Testis (tissue), 3 donors: ENCODE results near the gene NUP93. TPM values are rescaled to one million over a fixed set of nuclear protein-coding genes. Genes with fewer than 3 reads are reported as not detected.

Source experiments
- DNase-seq: peaks from one replicate; pipeline ENCODE4 v3.0.0-alpha.2; 2019
- H3K27ac ChIP-seq, 2 donors: fragments of 200-600 bp; sonication (generic); one replicate each; pipeline ENCODE4 v1.5.1; 2019
- H3K27me3 ChIP-seq: fragments of 200-600 bp; sonication (generic); one replicate; pipeline ENCODE4 v1.5.1; 2019
- H3K36me3 ChIP-seq: fragments of 200-600 bp; sonication (generic); one replicate; pipeline ENCODE4 v1.5.1; 2017; ENCODE audit warnings: low read depth; ENCODE audit errors: missing control alignments
- H3K4me1 ChIP-seq: fragments of 200-600 bp; sonication (generic); one replicate; pipeline ENCODE4 v1.5.1; 2019
- H3K4me3 ChIP-seq, 2 donors: fragments of 200-600 bp; sonication (generic); one replicate each; pipeline ENCODE4 v1.5.1; 2017 to 2019
- H3K9me3 ChIP-seq: fragments of 200-600 bp; sonication (generic); one replicate; pipeline ENCODE4 v1.5.1; 2017
- POLR2A ChIP-seq: fragments of 450-650 bp; IDR thresholded peaks from one replicate; pipeline ENCODE4 v1.6.1; 2017; ENCODE audit warnings: antibody characterized with exemption, mild to moderate bottlenecking, moderate library complexity
- WGBS, 2 donors: methylation state at CpG; one replicate each; pipeline ENCODE4 v1.1.5; 2018; 5-methylcytosine and 5-hydroxymethylcytosine counted together
- intact Hi-C: fragments of 100-400 bp; cut with DNase I; formaldehyde crosslinking; loops from one replicate; pipeline ENCODE4 v1.15.1; 2023; ENCODE audit warnings: low total_unique reads
- polyA plus RNA-seq: library from polyadenylated mRNA; stranded (reverse); fragments of 350-450 nt; fragmentation: Illumina TruSeq; extraction: RNeasy Lipid Tissue Mini Kit (QIAGEN cat#74804); gene quantifications from one replicate; pipeline ENCODE4 v1.2.3, GENCODE V29; 2014; ENCODE audit warnings: low read depth, low replicate concordance; ENCODE audit not compliant: insufficient read depth
- total RNA-seq, 2 donors: library from RNA; depleted of rRNA; stranded (reverse); fragments of >200 nt; gene quantifications; one replicate each; pipeline ENCODE4 v1.2.3, GENCODE V29; 2016
- TF ChIP-seq, protein P1 (sequence below), 3 experiments: fragments of 450-650 bp in 2 of 3; fragments of 200-600 bp in 1 of 3; sonication (generic) in 1 of 3; IDR thresholded peaks; one replicate each; pipeline ENCODE4 v1.5.1; 2016 to 2019; ENCODE audit warnings: antibody characterized with exemption in 3 of 3, mild to moderate bottlenecking in 2 of 3, moderate library complexity in 1 of 3

The NUP93 gene
- total and polyA plus RNA-seq, 3 donors from 2014 or later, result 94.2 to 147 (median 102) TPM

DNA sequence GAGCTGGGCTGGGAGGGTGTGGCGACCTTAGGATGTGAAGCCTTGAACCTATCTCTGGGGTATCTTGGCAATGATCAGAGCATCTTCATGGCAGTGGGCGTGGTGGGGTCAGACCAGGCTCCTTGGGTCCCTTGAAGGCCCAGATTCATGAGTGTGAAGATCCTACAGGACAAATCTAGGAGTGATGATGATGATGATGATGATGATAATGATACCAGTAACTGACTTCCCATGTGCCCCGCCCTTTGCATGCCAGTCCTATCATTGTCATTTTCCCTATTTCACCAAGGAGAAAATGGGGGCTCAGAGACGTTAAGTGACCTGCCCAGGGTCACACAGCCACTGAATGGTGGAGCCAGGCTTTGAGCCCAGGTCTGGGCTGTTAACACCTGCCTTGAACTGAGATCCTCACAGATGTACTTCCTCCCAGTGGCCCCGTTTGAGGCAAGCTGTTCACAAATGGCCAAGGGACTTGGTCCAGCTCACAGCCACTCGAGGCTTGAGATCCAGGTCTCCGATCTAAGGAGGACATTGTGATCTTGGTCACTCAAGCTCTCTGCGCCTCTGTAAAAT is 148.4 kb downstream of the NUP93 start:
- Histone ChIP-seq H3K27ac (no peak overlapping the region), H3K4me1 (no peaks in the 10 kb centered on the region), H3K27me3 (no peaks in the 10 kb centered on the region), H3K36me3 (no peaks in the 10 kb centered on the region), H3K9me3 (no peaks in the 10 kb centered on the region), H3K4me3 (no peak overlapping the region)
- intact Hi-C loops, result no loop called here
- WGBS, 2 donors, result 90 to 91% methylated on average over 7 to 8 of the region's 8 CpGs
- TF ChIP-seq, protein P1, sequence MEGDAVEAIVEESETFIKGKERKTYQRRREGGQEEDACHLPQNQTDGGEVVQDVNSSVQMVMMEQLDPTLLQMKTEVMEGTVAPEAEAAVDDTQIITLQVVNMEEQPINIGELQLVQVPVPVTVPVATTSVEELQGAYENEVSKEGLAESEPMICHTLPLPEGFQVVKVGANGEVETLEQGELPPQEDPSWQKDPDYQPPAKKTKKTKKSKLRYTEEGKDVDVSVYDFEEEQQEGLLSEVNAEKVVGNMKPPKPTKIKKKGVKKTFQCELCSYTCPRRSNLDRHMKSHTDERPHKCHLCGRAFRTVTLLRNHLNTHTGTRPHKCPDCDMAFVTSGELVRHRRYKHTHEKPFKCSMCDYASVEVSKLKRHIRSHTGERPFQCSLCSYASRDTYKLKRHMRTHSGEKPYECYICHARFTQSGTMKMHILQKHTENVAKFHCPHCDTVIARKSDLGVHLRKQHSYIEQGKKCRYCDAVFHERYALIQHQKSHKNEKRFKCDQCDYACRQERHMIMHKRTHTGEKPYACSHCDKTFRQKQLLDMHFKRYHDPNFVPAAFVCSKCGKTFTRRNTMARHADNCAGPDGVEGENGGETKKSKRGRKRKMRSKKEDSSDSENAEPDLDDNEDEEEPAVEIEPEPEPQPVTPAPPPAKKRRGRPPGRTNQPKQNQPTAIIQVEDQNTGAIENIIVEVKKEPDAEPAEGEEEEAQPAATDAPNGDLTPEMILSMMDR (IDR thresholded peaks at IDR 0.05), result no peak
- no peak for TF ChIP-seq POLR2A
- DNase-seq, result no peak

DNA sequence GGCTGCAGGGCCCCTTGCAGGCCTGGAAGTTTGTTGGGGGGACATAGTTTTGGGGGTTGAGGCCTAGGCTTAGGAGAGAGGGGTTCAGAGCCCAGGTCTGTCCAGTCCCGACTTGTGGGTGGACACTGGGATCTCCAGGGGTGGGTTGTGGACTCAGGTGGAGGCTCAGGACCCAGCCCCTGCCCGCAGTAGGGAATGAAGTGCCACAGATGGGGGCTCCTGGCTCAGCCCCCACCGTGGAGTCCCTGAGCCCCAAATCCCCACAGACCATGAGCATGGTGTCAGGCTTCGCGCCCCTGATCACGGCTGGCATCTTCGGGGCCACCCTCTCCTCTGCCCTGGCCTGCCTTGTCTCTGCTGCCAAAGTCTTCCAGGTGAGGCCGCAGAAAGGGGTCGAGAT is 149.3 kb downstream of the NUP93 start:
- Histone ChIP-seq H3K4me1 (no peaks in the 10 kb centered on the region), H3K36me3 (no peaks in the 10 kb centered on the region), H3K9me3 (no peaks in the 10 kb centered on the region), H3K4me3 (no peak overlapping the region), H3K27ac (no peak overlapping the region), H3K27me3 (no peaks in the 10 kb centered on the region)
- TF ChIP-seq, protein P1 (IDR thresholded peaks at IDR 0.05), result no peak
- no peak for TF ChIP-seq POLR2A
- intact Hi-C loops, result no loop called here
- WGBS, 2 donors, result 87 to 91% methylated on average over 9 of the region's 9 CpGs
- DNase-seq, result no peak

DNA sequence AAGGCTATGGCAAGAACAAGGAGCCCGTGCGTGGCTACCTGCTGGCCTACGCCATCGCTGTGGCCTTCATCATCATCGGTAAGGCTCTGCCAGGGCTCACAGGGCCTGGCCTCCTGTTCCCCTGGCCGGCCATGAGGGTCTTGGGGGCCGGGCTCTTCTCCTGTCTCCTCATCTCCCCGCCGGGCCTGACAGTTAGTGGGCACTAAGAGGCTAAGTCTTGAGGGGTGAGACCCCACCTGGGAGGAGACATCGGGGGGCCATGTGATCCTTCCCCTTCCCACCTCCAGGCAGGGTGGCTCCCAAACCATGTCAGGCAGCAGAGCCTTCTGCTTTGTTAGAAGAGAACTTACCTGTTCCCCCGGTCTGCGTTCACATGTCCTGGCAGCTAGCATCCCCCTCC is 150.2 kb downstream of the NUP93 start:
- DNase-seq, result no peak
- intact Hi-C loops, result no loop called here
- WGBS, 2 donors, result 92 to 100% methylated on average over 1 to 12 of the region's 12 CpGs
- no peaks in the 10 kb centered on the region for H3K27me3 ChIP-seq
- no peak overlapping the region for H3K27ac ChIP-seq
- H3K4me3 ChIP-seq, result no peak overlapping the region
- no peaks in the 10 kb centered on the region for H3K9me3 ChIP-seq
- no peaks in the 10 kb centered on the region for H3K36me3 ChIP-seq
- no peak for TF ChIP-seq POLR2A
- TF ChIP-seq, protein P1 (IDR thresholded peaks at IDR 0.05), result no peak
- H3K4me1 ChIP-seq, result no peaks in the 10 kb centered on the region

DNA sequence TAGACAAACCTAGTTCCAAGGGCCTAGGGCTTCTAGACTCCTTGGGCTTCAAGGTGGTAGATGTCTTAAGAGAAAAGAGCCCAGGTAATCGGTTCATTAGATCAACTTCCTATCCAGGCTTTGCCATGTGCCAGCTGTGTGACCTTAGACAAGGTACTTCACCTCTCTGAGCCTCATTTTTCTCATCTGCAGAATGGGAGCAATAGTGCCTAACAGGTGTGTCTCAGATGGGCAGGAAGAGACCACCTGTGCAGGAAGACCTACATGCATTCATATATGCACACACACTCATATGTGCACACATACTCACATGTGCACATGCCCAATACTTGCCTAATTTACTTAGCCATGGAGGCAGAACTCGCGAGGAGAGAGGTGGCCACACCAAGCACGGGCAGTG is 150.8 kb downstream of the NUP93 start:
- intact Hi-C loops, result no loop called here
- no peaks in the 10 kb centered on the region for H3K4me1 ChIP-seq
- TF ChIP-seq POLR2A, result no peak
- TF ChIP-seq, protein P1 (IDR thresholded peaks at IDR 0.05), result no peak
- H3K27ac ChIP-seq, result no peak overlapping the region
- 92 to 98% methylated on average over 4 of the region's 4 CpGs for WGBS, 2 donors
- no peak for DNase-seq
- H3K27me3 ChIP-seq, result no peaks in the 10 kb centered on the region
- no peak overlapping the region for H3K4me3 ChIP-seq
- H3K36me3 ChIP-seq, result no peaks in the 10 kb centered on the region
- no peaks in the 10 kb centered on the region for H3K9me3 ChIP-seq

DNA sequence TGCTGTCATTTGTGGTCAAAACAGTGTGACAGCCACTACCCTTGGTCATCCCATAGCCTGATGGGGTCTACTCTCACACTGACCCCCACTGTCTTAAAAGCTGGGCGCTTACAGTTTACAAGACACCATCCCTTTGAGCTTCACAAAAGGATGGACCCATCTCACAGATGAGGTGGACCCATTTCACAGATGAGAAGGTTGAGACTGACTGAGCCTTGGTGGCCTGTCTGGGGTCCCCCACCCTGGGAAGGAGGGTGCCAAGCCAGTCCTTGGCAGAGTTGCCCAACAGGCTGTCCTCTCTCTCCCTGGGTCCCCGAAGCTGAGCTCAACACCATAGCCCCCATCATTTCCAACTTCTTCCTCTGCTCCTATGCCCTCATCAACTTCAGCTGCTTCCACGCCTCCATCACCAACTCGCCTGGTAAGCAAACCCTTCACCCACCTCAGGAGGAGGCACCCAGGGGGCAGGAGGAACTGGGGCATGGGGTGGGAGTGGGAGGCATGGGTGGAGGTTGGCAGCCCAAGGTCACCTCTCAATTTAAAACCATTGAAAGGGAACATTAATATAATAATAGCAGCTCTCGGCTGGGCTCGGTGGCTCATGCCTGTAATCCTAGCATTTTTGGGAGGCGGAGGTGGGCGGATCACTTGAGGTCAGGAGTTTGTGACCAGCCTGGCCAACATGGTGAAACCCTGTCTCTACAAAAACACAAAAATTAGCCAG is 152.3 kb downstream of the NUP93 start:
- intact Hi-C loops, result no loop called here

More for the DNA sequence above, 152.3 kb downstream of the NUP93 start:
- TF ChIP-seq, protein P1 (IDR thresholded peaks at IDR 0.05), result no peak
- TF ChIP-seq POLR2A, result no peak
- Histone ChIP-seq H3K36me3 (no peaks in the 10 kb centered on the region), H3K27me3 (no peaks in the 10 kb centered on the region), H3K27ac (no peak overlapping the region), H3K9me3 (no peaks in the 10 kb centered on the region), H3K4me3 (no peak overlapping the region), H3K4me1 (no peaks in the 10 kb centered on the region)
- DNase-seq, result no peak
- 85 to 86% methylated on average over 8 of the region's 8 CpGs for WGBS, 2 donors
